ENCODE data around the gene TSEN54. TPM values are rescaled to one million over a fixed set of nuclear protein-coding genes. Genes with fewer than 3 reads are reported as not detected.

Gene TSEN54
- total RNA-seq, 1 donor from 2014 or later: 92.7 TPM

GRCh38 chr17:75488693-75489510 is 27.4 kb upstream of the TSEN54 start:
- H3K27ac ChIP-seq: no peak overlapping the region
- peaks cover 0 to 7% of the 10 kb centered on the region in 2 donors for H3K4me1 ChIP-seq
- H3K36me3 ChIP-seq: peaks cover 30 to 33% of the 10 kb centered on the region in 2 donors
- H3K9me3 ChIP-seq: no peaks in the 10 kb centered on the region
- no peak for TF ChIP-seq CTCF (IDR thresholded peaks at IDR 0.05)
- intact Hi-C loops (cut with DNase I): no loop called here
- H3K27me3 ChIP-seq: no peaks in the 10 kb centered on the region
- no peak overlapping the region for H3K4me3 ChIP-seq
- no peak for DNase-seq (ENCODE audit: low spot score in 2 of 2)

GRCh38 chr17:75489511-75489955 is 26.8 kb upstream of the TSEN54 start:
- Histone ChIP-seq H3K27ac (no peak overlapping the region), H3K9me3 (no peaks in the 10 kb centered on the region), H3K36me3 (peaks cover 36 to 39% of the 10 kb centered on the region in 2 donors), H3K4me3 (no peak overlapping the region), H3K27me3 (no peaks in the 10 kb centered on the region), H3K4me1 (peaks cover 0 to 7% of the 10 kb centered on the region in 2 donors)
- DNase-seq (ENCODE audit: low spot score in 2 of 2): no peak
- intact Hi-C loops (cut with DNase I): no loop called here
- TF ChIP-seq CTCF (IDR thresholded peaks at IDR 0.05): no peak

- Histone ChIP-seq H3K27me3 (no peaks in the 10 kb centered on the region), H3K9me3 (no peaks in the 10 kb centered on the region), H3K4me3 (no peak overlapping the region), H3K27ac (peak overlapping the region; percentile 44 to 69), H3K4me1 (peaks cover 0 to 7% of the 10 kb centered on the region in 2 donors), H3K36me3 (peaks cover 43 to 46% of the 10 kb centered on the region in 2 donors)
- no peak for TF ChIP-seq CTCF (IDR thresholded peaks at IDR 0.05)
- no peak for DNase-seq (ENCODE audit: low spot score in 2 of 2)
- intact Hi-C loops (cut with DNase I): no loop called here
These were observed 26.1 kb upstream of the TSEN54 start for GRCh38 chr17:75490173-75490743.

- no peaks in the 10 kb centered on the region for H3K27me3 ChIP-seq
- peaks cover 51 to 55% of the 10 kb centered on the region in 2 donors for H3K36me3 ChIP-seq
- DNase-seq (ENCODE audit: low spot score in 2 of 2): no peak
- intact Hi-C loops (cut with DNase I): no loop called here
- no peak for TF ChIP-seq CTCF (IDR thresholded peaks at IDR 0.05)
- H3K9me3 ChIP-seq: no peaks in the 10 kb centered on the region
- H3K27ac ChIP-seq: peak overlapping the region in 1 of 2 donors; percentile 69
- no peak overlapping the region for H3K4me3 ChIP-seq
- peaks cover 0 to 7% of the 10 kb centered on the region in 2 donors for H3K4me1 ChIP-seq
These were observed 25.2 kb upstream of the TSEN54 start for GRCh38 chr17:75490953-75491649.

- Histone ChIP-seq H3K27ac (no peak overlapping the region), H3K4me1 (peaks cover 0 to 7% of the 10 kb centered on the region in 2 donors), H3K36me3 (peaks cover 53 to 61% of the 10 kb centered on the region in 2 donors), H3K4me3 (no peak overlapping the region), H3K9me3 (no peaks in the 10 kb centered on the region), H3K27me3 (no peaks in the 10 kb centered on the region)
- intact Hi-C loops (cut with DNase I): no loop called here
- TF ChIP-seq CTCF (IDR thresholded peaks at IDR 0.05): no peak
- no peak for DNase-seq (ENCODE audit: low spot score in 2 of 2)
These were observed 24.6 kb upstream of the TSEN54 start for GRCh38 chr17:75491680-75492079.

Data from ascending aorta (tissue), 2 donors.